Vagina (tissue), 2 donors: ENCODE data around the gene UNC13A.

ENCODE experiments used
- CTCF ChIP-seq, 3 experiments: fragments of 450-650 bp in 2 of 3; fragments of 200-600 bp in 1 of 3; sonication (generic) in 1 of 3; IDR thresholded peaks; one replicate each; pipeline ENCODE4 v1.5.1; 2017 to 2019; ENCODE audit warnings: antibody characterized with exemption in 3 of 3, mild to moderate bottlenecking in 2 of 3, moderate library complexity in 2 of 3
- POLR2AphosphoS5 ChIP-seq, 2 donors: sonication (generic); formaldehyde crosslinking; IDR thresholded peaks; one replicate each; pipeline ENCODE4 v1.9.0; 2017; ENCODE audit warnings: antibody characterized with exemption in 2 of 2, mild to moderate bottlenecking in 2 of 2, low read depth in 1 of 2; ENCODE audit not compliant: insufficient read depth in 1 of 2

- no peak for TF ChIP-seq CTCF (IDR thresholded peaks at IDR 0.05)
- TF ChIP-seq POLR2AphosphoS5 (IDR thresholded peaks at IDR 0.05; ENCODE audit: insufficient read depth in 1 of 2, low read depth in 1 of 2) = no peak
Measured at GRCh38 chr19:17706750-17707181, 18.6 kb upstream of the UNC13A start.
